GM12892 (cell line): ENCODE data around the gene DLG3.
"Not testable (repeated sequence)": the region's sequence is repeated elsewhere in the genome, so short reads cannot be mapped to it uniquely, and the experiment has no call there.

ENCODE experiments used
- POLR2A ChIP-seq: IDR thresholded peaks from 2 replicates; pipeline ENCODE4 v1.6.1; 2011; ENCODE audit warnings: low read depth, low read length, control low read depth
- POLR2AphosphoS5 ChIP-seq: IDR thresholded peaks from 2 replicates; pipeline ENCODE4 v1.6.1; 2011; ENCODE audit warnings: low read depth, low read length, control low read depth

GRCh38 chrX:70515270-70515669 is 70.6 kb downstream of the DLG3 start:
- not testable (repeated sequence) for TF ChIP-seq POLR2A, POLR2AphosphoS5
